NK-92 treated with Interleukin-12 subunit alpha and Interleukin-12 subunit beta, amount 100 ng/mL, for 24 hours (cell line): Measurements from ENCODE around the gene TXNRD1.
A peak's percentile ranks its signal among the peaks of the same experiment; 100 is the strongest.
"Not testable (repeated sequence)": the region's sequence is repeated elsewhere in the genome, so short reads cannot be mapped to it uniquely, and the experiment has no call there.

Source experiments
- DNase-seq: peaks from one replicate; lab custom pipeline; 2025; lab: John Stamatoyannopoulos, UW

The TXNRD1 gene

GRCh38 chr12:104372061-104372720 is 156.6 kb downstream of the TXNRD1 start:
- no peak for DNase-seq

GRCh38 chr12:104372721-104373335 is 157.2 kb downstream of the TXNRD1 start:
- no peak for DNase-seq

- no peak for DNase-seq
Observed at GRCh38 chr12:104374071-104374470, 158.5 kb downstream of the TXNRD1 start.

GRCh38 chr12:104374806-104375205 is 159.2 kb downstream of the TXNRD1 start:
- no peak for DNase-seq

- no peak for DNase-seq
Observed at GRCh38 chr12:104375775-104376174, 160.2 kb downstream of the TXNRD1 start.

GRCh38 chr12:104376650-104377513 is 161.3 kb downstream of the TXNRD1 start:
- DNase-seq = no peak

GRCh38 chr12:104377514-104377812 is 161.9 kb downstream of the TXNRD1 start:
- DNase-seq = no peak

- no peak for DNase-seq
Observed at GRCh38 chr12:104378427-104378826, 162.8 kb downstream of the TXNRD1 start.

GRCh38 chr12:104381341-104381730 is 165.8 kb downstream of the TXNRD1 start:
- DNase-seq = no peak

GRCh38 chr12:104381731-104382480 is 166.3 kb downstream of the TXNRD1 start:
- peak; percentile 52 for DNase-seq

- DNase-seq = no peak
Observed at GRCh38 chr12:104384141-104384880, 168.7 kb downstream of the TXNRD1 start.

- no peak for DNase-seq
Observed at GRCh38 chr12:104385510-104385909, 169.9 kb downstream of the TXNRD1 start.

- no peak for DNase-seq
Observed at GRCh38 chr12:104386461-104386860, 170.9 kb downstream of the TXNRD1 start.

- no peak for DNase-seq
Observed at GRCh38 chr12:104387190-104387589, 171.6 kb downstream of the TXNRD1 start.

- DNase-seq = not testable (repeated sequence)
Observed at GRCh38 chr12:104394086-104394485, 178.5 kb downstream of the TXNRD1 start.
